SK-N-MC (cell line): ENCODE data around the gene PTPRG.

Experiments used
- DNase-seq: peaks from one replicate; pipeline ENCODE4 v3.0.0-alpha.2; 2011; ENCODE audit warnings: low read depth, low spot score
- H3K27ac ChIP-seq: fragments of 200-600 bp; sonication (generic); 2 replicates; pipeline ENCODE4 v1.5.1; 2016; ENCODE audit warnings: mixed run types
- H3K36me3 ChIP-seq: fragments of 200-600 bp; sonication (generic); 2 replicates; pipeline ENCODE4 v1.6.1; 2017; ENCODE audit warnings: antibody characterized with exemption, low read length, mixed read lengths; ENCODE audit not compliant: insufficient read depth
- H3K4me3 ChIP-seq: fragments of 200-600 bp; sonication (generic); 2 replicates; pipeline ENCODE4 v1.5.1; 2016
- H3K9ac ChIP-seq: fragments of 200-600 bp; sonication (generic); 2 replicates; pipeline ENCODE4 v1.8.0; 2017; ENCODE audit warnings: mixed run types, mixed read lengths; ENCODE audit not compliant: insufficient read length
- H3K9me3 ChIP-seq: fragments of 200-600 bp; sonication (generic); 2 replicates; pipeline ENCODE4 v1.6.1; 2017; ENCODE audit warnings: low read depth, mild to moderate bottlenecking, antibody characterized with exemption, low read length, moderate library complexity, mixed read lengths
- EZH2 ChIP-seq: fragments of 200-600 bp; sonication (generic); IDR thresholded peaks from one replicate; pipeline ENCODE4 v1.6.1; 2017; ENCODE audit warnings: antibody characterized with exemption
- FOXP2 ChIP-seq: optimal IDR thresholded peaks from 2 replicates; pipeline ENCODE3; 2011; ENCODE audit warnings: mild to moderate bottlenecking, moderate library complexity; ENCODE audit not compliant: insufficient read depth; ENCODE audit errors: extremely low read length, control extremely low read depth
- POLR2AphosphoS5 ChIP-seq: IDR thresholded peaks from 2 replicates; pipeline ENCODE4 v1.6.1; 2012; ENCODE audit warnings: mild to moderate bottlenecking, low read depth, low read length, borderline replicate concordance

The PTPRG gene

GRCh38 chr3:62145086-62145757 is 583.9 kb downstream of the PTPRG start:
- Histone ChIP-seq H3K9ac (no peak overlapping the region), H3K27ac (no peak overlapping the region), H3K4me3 (no peak overlapping the region), H3K9me3 (no peaks in the 10 kb centered on the region), H3K36me3 (no peaks in the 10 kb centered on the region)
- TF ChIP-seq POLR2AphosphoS5 (no peak), EZH2 (no peak), FOXP2 (no peak)
- no peak for DNase-seq

- Histone ChIP-seq H3K36me3 (no peaks in the 10 kb centered on the region), H3K27ac (no peak overlapping the region), H3K4me3 (no peak overlapping the region), H3K9me3 (no peaks in the 10 kb centered on the region), H3K9ac (no peak overlapping the region)
- no peak for DNase-seq
- TF ChIP-seq FOXP2 (no peak), POLR2AphosphoS5 (no peak), EZH2 (no peak)
Observed at GRCh38 chr3:62149539-62149938, 588.2 kb downstream of the PTPRG start.

GRCh38 chr3:62149962-62150361 is 588.6 kb downstream of the PTPRG start:
- H3K27ac ChIP-seq, result no peak overlapping the region

GRCh38 chr3:62151591-62151990 is 590.2 kb downstream of the PTPRG start:
- no peak for DNase-seq
- Histone ChIP-seq H3K9ac (no peak overlapping the region), H3K36me3 (no peaks in the 10 kb centered on the region), H3K9me3 (no peaks in the 10 kb centered on the region), H3K27ac (no peak overlapping the region), H3K4me3 (no peak overlapping the region)
- no peak for TF ChIP-seq POLR2AphosphoS5
- no peak for TF ChIP-seq FOXP2
- TF ChIP-seq EZH2, result no peak

More at GRCh38 chr3:62149962-62150361, 588.6 kb downstream of the PTPRG start:
- no peak overlapping the region for H3K9ac ChIP-seq
- H3K9me3 ChIP-seq, result no peaks in the 10 kb centered on the region
- DNase-seq, result no peak
- H3K36me3 ChIP-seq, result no peaks in the 10 kb centered on the region
- H3K4me3 ChIP-seq, result no peak overlapping the region
- no peak for TF ChIP-seq FOXP2
- TF ChIP-seq POLR2AphosphoS5, result no peak
- no peak for TF ChIP-seq EZH2

GRCh38 chr3:62153231-62153630 is 591.9 kb downstream of the PTPRG start:
- no peak overlapping the region for H3K9ac ChIP-seq
- H3K9me3 ChIP-seq, result no peaks in the 10 kb centered on the region
- H3K36me3 ChIP-seq, result no peaks in the 10 kb centered on the region
- H3K27ac ChIP-seq, result no peak overlapping the region
- no peak for DNase-seq
- H3K4me3 ChIP-seq, result no peak overlapping the region
- no peak for TF ChIP-seq FOXP2
- no peak for TF ChIP-seq POLR2AphosphoS5
- TF ChIP-seq EZH2, result no peak

GRCh38 chr3:62154457-62155148 is 593.2 kb downstream of the PTPRG start:
- no peak overlapping the region for H3K9ac ChIP-seq
- no peak overlapping the region for H3K27ac ChIP-seq
- H3K4me3 ChIP-seq, result no peak overlapping the region
- no peak for DNase-seq
- TF ChIP-seq EZH2 (no peak), POLR2AphosphoS5 (no peak), FOXP2 (no peak)
- no peaks in the 10 kb centered on the region for H3K36me3 ChIP-seq
- H3K9me3 ChIP-seq, result no peaks in the 10 kb centered on the region

GRCh38 chr3:62159056-62159708 is 597.8 kb downstream of the PTPRG start:
- Histone ChIP-seq H3K9me3 (no peaks in the 10 kb centered on the region), H3K36me3 (no peaks in the 10 kb centered on the region), H3K9ac (no peak overlapping the region), H3K4me3 (no peak overlapping the region), H3K27ac (no peak overlapping the region)
- DNase-seq, result no peak
- TF ChIP-seq POLR2AphosphoS5 (no peak), FOXP2 (no peak), EZH2 (no peak)

GRCh38 chr3:62159709-62160092 is 598.3 kb downstream of the PTPRG start:
- Histone ChIP-seq H3K36me3 (no peaks in the 10 kb centered on the region), H3K9me3 (no peaks in the 10 kb centered on the region), H3K9ac (no peak overlapping the region), H3K27ac (no peak overlapping the region), H3K4me3 (no peak overlapping the region)
- TF ChIP-seq EZH2 (no peak), FOXP2 (no peak), POLR2AphosphoS5 (no peak)
- DNase-seq, result no peak
